ENCODE measurements around the gene FOXK1.

DNA sequence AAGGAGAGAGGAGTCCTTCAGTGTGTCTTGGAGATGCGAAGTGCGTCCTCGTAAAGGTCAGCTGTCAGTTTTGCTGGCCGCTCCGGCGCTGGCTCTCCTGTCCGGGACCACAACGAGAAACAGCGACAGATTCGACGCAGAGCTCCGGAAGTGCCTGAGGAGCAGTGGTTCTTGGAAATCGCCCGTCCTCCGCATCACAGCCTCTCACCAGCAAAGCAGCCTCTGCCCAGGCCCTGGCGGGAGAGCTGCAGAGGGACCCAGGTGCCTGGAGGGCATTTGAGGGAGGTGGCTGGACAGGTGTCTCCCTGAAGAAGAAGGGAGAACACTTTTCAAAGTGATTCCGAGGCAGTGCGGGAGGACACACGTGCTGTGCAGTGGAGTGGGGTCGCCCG is 81.7 kb downstream of the FOXK1 start:
- no peak for TF ChIP-seq POLR2AphosphoS5 (IDR thresholded peaks at IDR 0.05)
- TF ChIP-seq EP300 (IDR thresholded peaks at IDR 0.05): no peak
